HCT116 (cell line): ENCODE results near the gene DTNBP1.

ENCODE experiments used
- CEBPB ChIP-seq: IDR thresholded peaks from 2 replicates; pipeline ENCODE4 v1.6.1; 2012; ENCODE audit warnings: low read depth
- EZH2phosphoT487 ChIP-seq: fragments of 200-600 bp; IDR thresholded peaks from 2 replicates; pipeline ENCODE4 v1.6.1; 2018; ENCODE audit warnings: antibody characterized with exemption, borderline replicate concordance
- JUND ChIP-seq: IDR thresholded peaks from 2 replicates; pipeline ENCODE4 v1.6.1; 2012
- POLR2A ChIP-seq: IDR thresholded peaks from 2 replicates; pipeline ENCODE4 v1.7.0; 2011; ENCODE audit warnings: borderline replicate concordance; ENCODE audit not compliant: insufficient read depth, insufficient read length; ENCODE audit errors: extremely low read depth
- POLR2AphosphoS5 ChIP-seq: IDR thresholded peaks from 2 replicates; pipeline ENCODE4 v1.6.1; 2011; ENCODE audit warnings: mild to moderate bottlenecking, low read depth, low read length, moderate library complexity
- RAD21 ChIP-seq: IDR thresholded peaks from 2 replicates; pipeline ENCODE4 v1.6.1; 2012; ENCODE audit warnings: low read depth, mild to moderate bottlenecking
- SP1 ChIP-seq: IDR thresholded peaks from 2 replicates; pipeline ENCODE4 v1.6.1; 2012; ENCODE audit warnings: low read depth
- TF ChIP-seq, protein P1 (sequence below): IDR thresholded peaks from 2 replicates; pipeline ENCODE4 v1.6.1; 2012
- TF ChIP-seq, protein P2 (sequence below), 3 experiments: fragments of 200-600 bp in 1 of 3; sonication (generic) in 1 of 3; IDR thresholded peaks in 2 of 3; conservative IDR thresholded peaks in 1 of 3; 2 replicates each; pipeline ENCODE4 v1.5.1; 2012 to 2017; ENCODE audit warnings: low read depth in 2 of 3, low read length in 2 of 3, antibody characterized with exemption in 1 of 3, borderline replicate concordance in 1 of 3, control low read depth in 1 of 3, mild to moderate bottlenecking in 1 of 3, mixed read lengths in 1 of 3, mixed run types in 1 of 3, moderate library complexity in 1 of 3; ENCODE audit not compliant: insufficient read depth in 1 of 3
- TF ChIP-seq, protein P3 (sequence below): IDR thresholded peaks from 2 replicates; pipeline ENCODE4 v1.6.1; 2012; ENCODE audit warnings: low read depth

DNA sequence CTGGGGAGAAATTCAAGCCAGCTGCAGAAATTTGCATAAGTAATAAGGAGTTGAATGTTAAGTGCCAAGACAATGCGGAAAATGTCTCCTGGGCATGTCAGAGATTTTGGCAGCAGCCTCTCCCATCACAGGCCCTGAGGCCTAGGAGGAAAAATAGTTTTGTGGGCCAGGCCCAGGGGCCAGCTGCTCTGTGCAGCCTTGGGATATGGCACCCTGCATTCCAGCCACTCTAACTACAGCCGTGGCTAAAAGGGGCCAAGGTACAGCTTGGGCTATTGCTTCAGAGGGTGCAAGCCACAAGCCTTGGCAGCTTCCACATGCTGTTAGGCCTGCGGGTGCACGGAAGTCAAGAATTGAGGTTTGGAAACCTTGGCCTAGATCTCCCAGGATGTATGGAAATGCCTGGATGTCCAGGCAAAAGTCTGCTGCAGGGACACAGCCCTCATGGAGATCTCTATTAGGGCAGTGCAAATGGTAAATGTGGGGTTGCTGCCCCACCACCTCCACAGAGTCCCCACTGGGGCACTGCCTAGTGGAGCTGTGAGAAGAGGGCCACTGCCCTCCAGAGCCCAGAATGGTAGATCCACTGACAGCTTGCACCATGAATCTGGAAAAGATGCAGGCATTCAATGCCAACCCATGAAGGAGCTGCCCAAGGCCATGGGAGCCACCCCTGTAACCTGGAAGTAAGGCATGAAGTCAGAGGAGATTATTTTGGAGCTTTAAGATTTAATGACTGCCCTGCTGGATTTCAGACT lies 126.5 kb downstream of the DTNBP1 start:
- TF ChIP-seq, protein P1, sequence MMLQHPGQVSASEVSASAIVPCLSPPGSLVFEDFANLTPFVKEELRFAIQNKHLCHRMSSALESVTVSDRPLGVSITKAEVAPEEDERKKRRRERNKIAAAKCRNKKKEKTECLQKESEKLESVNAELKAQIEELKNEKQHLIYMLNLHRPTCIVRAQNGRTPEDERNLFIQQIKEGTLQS = no peak
- TF ChIP-seq RAD21 (no peak), CEBPB (no peak), SP1 (no peak), POLR2A (no peak), JUND (no peak), POLR2AphosphoS5 (no peak), EZH2phosphoT487 (no peak)
- TF ChIP-seq, protein P2, sequence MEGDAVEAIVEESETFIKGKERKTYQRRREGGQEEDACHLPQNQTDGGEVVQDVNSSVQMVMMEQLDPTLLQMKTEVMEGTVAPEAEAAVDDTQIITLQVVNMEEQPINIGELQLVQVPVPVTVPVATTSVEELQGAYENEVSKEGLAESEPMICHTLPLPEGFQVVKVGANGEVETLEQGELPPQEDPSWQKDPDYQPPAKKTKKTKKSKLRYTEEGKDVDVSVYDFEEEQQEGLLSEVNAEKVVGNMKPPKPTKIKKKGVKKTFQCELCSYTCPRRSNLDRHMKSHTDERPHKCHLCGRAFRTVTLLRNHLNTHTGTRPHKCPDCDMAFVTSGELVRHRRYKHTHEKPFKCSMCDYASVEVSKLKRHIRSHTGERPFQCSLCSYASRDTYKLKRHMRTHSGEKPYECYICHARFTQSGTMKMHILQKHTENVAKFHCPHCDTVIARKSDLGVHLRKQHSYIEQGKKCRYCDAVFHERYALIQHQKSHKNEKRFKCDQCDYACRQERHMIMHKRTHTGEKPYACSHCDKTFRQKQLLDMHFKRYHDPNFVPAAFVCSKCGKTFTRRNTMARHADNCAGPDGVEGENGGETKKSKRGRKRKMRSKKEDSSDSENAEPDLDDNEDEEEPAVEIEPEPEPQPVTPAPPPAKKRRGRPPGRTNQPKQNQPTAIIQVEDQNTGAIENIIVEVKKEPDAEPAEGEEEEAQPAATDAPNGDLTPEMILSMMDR (IDR thresholded peaks at IDR 0.05 in 2 of 3, conservative IDR thresholded peaks at IDR 0.05 in 1 of 3; ENCODE audit: borderline replicate concordance in 1 of 3, insufficient read depth in 1 of 3, low read depth in 2 of 3, low read length in 2 of 3) = no peak
- TF ChIP-seq, protein P3, sequence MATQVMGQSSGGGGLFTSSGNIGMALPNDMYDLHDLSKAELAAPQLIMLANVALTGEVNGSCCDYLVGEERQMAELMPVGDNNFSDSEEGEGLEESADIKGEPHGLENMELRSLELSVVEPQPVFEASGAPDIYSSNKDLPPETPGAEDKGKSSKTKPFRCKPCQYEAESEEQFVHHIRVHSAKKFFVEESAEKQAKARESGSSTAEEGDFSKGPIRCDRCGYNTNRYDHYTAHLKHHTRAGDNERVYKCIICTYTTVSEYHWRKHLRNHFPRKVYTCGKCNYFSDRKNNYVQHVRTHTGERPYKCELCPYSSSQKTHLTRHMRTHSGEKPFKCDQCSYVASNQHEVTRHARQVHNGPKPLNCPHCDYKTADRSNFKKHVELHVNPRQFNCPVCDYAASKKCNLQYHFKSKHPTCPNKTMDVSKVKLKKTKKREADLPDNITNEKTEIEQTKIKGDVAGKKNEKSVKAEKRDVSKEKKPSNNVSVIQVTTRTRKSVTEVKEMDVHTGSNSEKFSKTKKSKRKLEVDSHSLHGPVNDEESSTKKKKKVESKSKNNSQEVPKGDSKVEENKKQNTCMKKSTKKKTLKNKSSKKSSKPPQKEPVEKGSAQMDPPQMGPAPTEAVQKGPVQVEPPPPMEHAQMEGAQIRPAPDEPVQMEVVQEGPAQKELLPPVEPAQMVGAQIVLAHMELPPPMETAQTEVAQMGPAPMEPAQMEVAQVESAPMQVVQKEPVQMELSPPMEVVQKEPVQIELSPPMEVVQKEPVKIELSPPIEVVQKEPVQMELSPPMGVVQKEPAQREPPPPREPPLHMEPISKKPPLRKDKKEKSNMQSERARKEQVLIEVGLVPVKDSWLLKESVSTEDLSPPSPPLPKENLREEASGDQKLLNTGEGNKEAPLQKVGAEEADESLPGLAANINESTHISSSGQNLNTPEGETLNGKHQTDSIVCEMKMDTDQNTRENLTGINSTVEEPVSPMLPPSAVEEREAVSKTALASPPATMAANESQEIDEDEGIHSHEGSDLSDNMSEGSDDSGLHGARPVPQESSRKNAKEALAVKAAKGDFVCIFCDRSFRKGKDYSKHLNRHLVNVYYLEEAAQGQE = no peak
